Stimulated activated CD8-positive, alpha-beta memory T cell treated with anti-CD3 and anti-CD28 coated beads, Interleukin-7, amount 100 ng/mL, for 24 hours (primary cell): ENCODE measurements around the gene ATL3.
"Not testable (repeated sequence)": the region's sequence is repeated elsewhere in the genome, so short reads cannot be mapped to it uniquely, and the experiment has no call there.

Experiments used
- DNase-seq: peaks from one replicate; pipeline ENCODE4 v3.0.0-alpha.2; 2020; ENCODE audit warnings: low read depth

ATL3 gene

GRCh38 chr11:63619967-63620366 lies 51.2 kb downstream of the ATL3 start:
- DNase-seq: no peak

GRCh38 chr11:63617686-63618085 lies 53.5 kb downstream of the ATL3 start:
- DNase-seq: not testable (repeated sequence)

GRCh38 chr11:63616953-63617352 lies 54.2 kb downstream of the ATL3 start:
- DNase-seq: no peak

GRCh38 chr11:63614136-63614671 lies 57.0 kb downstream of the ATL3 start, which contains the start of gene PLAAT3:
Gene PLAAT3, minus strand, starts transcription at chr11:63614433. Its CDS starts 419 bp downstream, at chr11:63614014.
- no peak for DNase-seq

GRCh38 chr11:63613517-63614135 lies 57.5 kb downstream of the ATL3 start:
- no peak for DNase-seq

- DNase-seq: no peak
These were observed 59.0 kb downstream of the ATL3 start for GRCh38 chr11:63612181-63612580.

GRCh38 chr11:63611395-63611747 lies 59.8 kb downstream of the ATL3 start:
- no peak for DNase-seq

GRCh38 chr11:63610604-63611394 lies 60.4 kb downstream of the ATL3 start:
- no peak for DNase-seq

GRCh38 chr11:63609971-63610580 lies 61.1 kb downstream of the ATL3 start:
- no peak for DNase-seq

- no peak for DNase-seq
These were observed 61.6 kb downstream of the ATL3 start for GRCh38 chr11:63609536-63609935.

GRCh38 chr11:63608353-63609345 lies 62.5 kb downstream of the ATL3 start:
- DNase-seq: no peak

GRCh38 chr11:63603180-63603518 lies 68.0 kb downstream of the ATL3 start:
- DNase-seq: no peak

- not testable (repeated sequence) for DNase-seq
These were observed 68.6 kb downstream of the ATL3 start for GRCh38 chr11:63602290-63603179.

- no peak for DNase-seq
These were observed 71.7 kb downstream of the ATL3 start for GRCh38 chr11:63599211-63600122.

- DNase-seq: no peak
These were observed 72.6 kb downstream of the ATL3 start for GRCh38 chr11:63598556-63598955.

- no peak for DNase-seq
These were observed 75.9 kb downstream of the ATL3 start for GRCh38 chr11:63595296-63595695.

GRCh38 chr11:63592975-63593395 lies 78.2 kb downstream of the ATL3 start:
- no peak for DNase-seq

- no peak for DNase-seq
These were observed 81.0 kb downstream of the ATL3 start for GRCh38 chr11:63590024-63590788.

- DNase-seq: no peak
These were observed 82.2 kb downstream of the ATL3 start for GRCh38 chr11:63589000-63589399.
